NOMO-1 (cell line): Measurements from ENCODE around the gene EXD3.

ENCODE experiments used
- DNase-seq, 2 experiments: peaks; one replicate each; lab custom pipeline; 2025; ENCODE audit not compliant: unreplicated experiment in 2 of 2; lab: John Stamatoyannopoulos, UW

The EXD3 gene

GRCh38 chr9:137433916-137434431 lies 11.0 kb upstream of the EXD3 start:
- DNase-seq: no peak

- DNase-seq: no peak
Observed at GRCh38 chr9:137433349-137433915, 10.5 kb upstream of the EXD3 start.

- no peak for DNase-seq
Observed at GRCh38 chr9:137432687-137433348, 9.9 kb upstream of the EXD3 start.

GRCh38 chr9:137431416-137431931 lies 8.5 kb upstream of the EXD3 start:
- no peak for DNase-seq

- no peak for DNase-seq
Observed at GRCh38 chr9:137430723-137431415, 7.9 kb upstream of the EXD3 start.

DNA sequence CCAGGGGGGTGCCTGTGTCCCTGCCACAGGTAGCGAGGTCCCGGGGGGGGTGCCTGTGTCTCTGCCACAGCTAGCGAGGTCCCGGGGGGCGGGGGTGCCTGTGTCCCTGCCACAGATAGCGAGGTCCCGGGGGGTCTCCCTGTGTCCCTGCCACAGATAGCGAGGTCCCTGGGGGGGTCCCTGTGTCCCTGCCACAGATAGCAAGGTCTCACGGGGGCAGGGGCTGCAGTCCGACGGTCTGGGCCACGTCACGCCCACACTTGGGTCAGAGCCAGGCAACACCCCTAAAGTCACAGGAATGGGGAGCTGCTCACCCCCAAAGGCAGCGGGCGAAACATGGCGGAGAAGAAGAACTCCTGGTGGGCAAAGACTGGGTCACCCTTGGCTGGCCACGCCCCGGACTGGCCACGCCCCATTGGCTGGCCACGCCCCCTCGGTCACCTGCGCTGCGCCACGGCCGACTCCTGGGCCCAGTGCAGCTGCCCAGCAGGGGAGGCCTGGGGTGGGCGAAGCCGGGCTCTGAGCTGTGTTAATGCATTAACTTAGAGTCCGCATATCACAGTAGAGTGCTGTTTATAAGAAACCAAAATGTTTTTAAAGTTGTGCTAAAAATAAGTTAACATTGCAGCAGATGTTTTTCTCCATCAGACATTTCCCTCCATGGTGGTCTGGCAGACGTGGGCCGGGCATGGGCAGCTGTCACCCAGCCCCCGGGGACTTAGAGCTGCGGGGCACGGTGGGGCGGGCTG lies 7.2 kb upstream of the EXD3 start:
- DNase-seq: no peak

DNA sequence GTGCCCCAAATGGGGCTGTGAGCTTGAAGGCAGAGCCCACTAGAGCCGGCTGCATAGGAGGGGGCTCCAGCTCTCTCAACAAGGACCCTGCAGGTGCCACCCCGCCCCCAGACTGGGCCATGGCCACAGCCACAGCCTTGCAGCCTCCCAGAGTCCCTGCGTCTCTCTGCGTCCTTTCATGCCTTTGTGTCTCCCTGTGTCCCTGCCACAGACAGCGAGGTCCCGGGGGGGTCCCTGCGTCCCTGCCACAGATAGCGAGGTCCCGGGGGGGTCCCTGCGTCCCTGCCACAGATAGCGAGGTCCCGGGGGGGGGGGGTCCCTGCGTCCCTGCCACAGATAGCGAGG lies 6.6 kb upstream of the EXD3 start:
- no peak for DNase-seq

DNA sequence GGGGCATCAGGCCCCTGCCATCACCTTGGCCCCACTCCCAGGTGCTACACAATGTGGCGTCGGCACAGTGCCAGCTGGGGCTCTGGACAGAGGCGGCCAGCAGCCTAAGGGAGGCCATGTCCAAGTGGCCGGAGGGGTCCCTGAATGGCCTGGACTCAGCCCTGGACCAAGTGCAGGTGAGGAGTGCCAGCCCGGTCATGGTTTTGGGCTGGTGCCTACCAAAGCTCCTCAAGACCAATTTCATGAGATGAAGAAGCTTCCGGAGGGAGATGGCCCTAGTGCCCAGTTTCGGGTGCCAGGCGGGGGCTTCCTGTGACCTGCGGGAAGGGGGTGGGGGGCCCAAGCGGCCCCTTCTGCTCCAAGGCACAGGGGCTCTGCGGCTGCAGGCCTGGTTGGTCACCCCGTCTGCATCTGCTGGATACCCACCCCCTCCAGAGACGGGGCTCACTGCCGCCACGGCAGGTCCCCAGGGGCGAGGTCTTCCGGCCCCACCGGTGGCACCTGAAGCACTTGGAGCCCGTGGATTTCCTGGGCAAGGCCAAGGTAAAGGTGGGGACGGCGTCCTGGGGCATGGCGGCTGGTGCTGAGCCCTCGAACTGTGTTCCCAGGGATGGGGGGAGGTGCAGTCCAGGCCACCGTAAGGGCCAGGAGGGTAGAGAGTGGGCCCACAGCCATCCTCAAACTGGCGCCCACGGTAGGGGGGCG lies 6.0 kb upstream of the EXD3 start:
- DNase-seq: no peak

DNA sequence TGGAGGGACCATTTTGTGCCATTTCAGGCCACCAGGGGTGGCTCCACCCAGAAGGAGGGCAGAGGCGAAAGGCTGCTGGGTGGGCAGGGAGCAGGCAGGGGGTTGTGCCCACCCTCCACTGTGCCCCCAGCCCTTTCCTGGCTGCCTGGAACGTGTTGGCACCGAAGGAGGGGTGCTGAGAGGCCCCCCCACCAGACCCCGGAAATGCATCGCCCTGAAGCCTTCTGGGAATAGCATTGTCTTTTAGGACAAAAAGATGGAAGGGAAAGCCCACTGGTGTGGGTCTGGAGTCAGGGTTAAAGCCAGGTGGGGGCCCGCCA lies 5.3 kb upstream of the EXD3 start:
- DNase-seq: no peak

GRCh38 chr9:137427454-137428310 lies 4.7 kb upstream of the EXD3 start:
- no peak for DNase-seq

GRCh38 chr9:137426018-137426681 lies 3.2 kb upstream of the EXD3 start:
- no peak for DNase-seq

- DNase-seq: peak; percentile 36 to 57
Observed at GRCh38 chr9:137423514-137424291, 741 bp upstream of the EXD3 start.

DNA sequence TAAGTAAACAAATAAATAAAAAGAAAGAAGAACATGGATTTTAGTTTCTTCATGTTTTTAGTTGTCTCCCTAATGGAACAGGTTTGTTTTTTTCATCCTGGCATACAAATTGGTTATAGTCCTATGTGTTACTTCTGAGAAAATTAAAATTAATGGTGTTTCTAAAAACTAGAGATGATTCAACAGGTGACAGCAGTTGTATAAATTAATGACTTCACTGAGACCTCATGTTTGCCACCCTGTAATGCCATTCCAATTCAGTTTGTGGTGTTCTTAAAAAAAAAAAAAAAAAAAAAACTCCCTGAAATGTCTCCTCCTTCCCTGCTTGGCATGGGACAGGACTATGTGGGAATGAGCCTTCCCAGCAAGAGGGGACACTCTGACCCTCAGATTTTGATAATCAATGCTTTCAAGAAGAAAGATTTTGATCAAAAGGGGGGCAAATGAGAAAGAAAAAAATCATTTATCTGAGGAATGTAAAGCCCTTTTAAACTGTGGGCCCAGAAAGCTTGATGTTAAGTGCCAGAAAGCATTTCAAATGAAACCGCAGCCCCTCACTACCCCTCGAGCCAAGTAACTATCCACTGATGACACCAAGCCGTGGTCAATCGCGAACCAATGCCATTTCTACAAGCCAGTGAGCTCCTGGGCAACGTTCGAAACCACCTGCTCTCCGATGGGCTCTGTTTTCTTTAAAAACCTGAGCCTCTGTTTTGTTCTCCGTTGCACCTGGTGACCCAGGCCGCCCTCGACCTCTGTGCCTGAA lies 941 bp downstream of the EXD3 start:
- DNase-seq: no peak

- DNase-seq: peak; percentile 57 to 76
Observed at GRCh38 chr9:137417161-137418021, 5.6 kb downstream of the EXD3 start.

DNA sequence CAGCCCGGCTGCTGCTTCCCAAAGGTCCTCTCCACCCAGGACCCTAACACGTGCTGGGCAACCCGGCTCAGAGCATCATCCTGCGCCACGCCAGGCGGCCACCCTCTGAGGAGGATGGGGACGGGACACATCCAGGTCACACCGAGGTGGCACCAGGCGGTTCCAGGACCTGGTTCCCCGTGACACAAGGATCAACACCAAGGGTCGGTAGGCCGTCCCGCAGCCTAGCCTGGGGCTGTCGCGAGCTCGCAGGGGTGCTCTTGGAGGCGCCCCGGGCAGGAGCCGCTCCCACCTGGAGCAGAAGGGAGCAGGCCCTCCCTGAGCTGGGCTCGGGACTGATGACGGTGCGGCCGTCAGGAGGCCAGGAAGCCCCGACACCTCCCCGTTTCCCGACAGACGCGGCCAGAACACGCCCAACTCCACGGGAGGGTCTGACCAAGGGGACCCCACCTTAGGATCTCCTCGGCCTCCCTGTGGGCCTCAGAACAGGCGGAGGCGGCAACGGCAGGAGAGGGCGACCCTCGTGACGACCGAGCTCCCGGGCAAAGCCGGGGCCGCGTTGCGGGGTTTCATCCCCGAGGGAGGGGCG lies 6.3 kb downstream of the EXD3 start:
- DNase-seq: no peak

GRCh38 chr9:137416006-137416562 lies 6.9 kb downstream of the EXD3 start:
- no peak for DNase-seq
